ENCODE data around the gene GAPVD1.

- TF ChIP-seq CTCF (IDR thresholded peaks at IDR 0.05; ENCODE audit: insufficient read depth, low read length) (no peak), POLR2AphosphoS5 (IDR thresholded peaks at IDR 0.05; ENCODE audit: low read depth) (no peak), REST (IDR thresholded peaks at IDR 0.05; ENCODE audit: insufficient replicate concordance, low read depth) (no peak), SPI1 (IDR thresholded peaks at IDR 0.05; ENCODE audit: borderline replicate concordance, low read depth) (no peak)
Measured at GRCh38 chr9:125330587-125330986, 69.0 kb downstream of the GAPVD1 start.
